Right hindlimb (tissue), 1 donor: Measurements from ENCODE around the gene SPECC1.
"Not testable (repeated sequence)": the region's sequence is repeated elsewhere in the genome, so short reads cannot be mapped to it uniquely, and the experiment has no call there.

Experiments used
- DNase-seq: peaks from one replicate; pipeline ENCODE4 v3.0.0-alpha.2; 2018

The SPECC1 gene

GRCh38 chr17:20010099-20010863, 1.1 kb downstream of the SPECC1 start:
- peak; percentile 65 for DNase-seq

DNA sequence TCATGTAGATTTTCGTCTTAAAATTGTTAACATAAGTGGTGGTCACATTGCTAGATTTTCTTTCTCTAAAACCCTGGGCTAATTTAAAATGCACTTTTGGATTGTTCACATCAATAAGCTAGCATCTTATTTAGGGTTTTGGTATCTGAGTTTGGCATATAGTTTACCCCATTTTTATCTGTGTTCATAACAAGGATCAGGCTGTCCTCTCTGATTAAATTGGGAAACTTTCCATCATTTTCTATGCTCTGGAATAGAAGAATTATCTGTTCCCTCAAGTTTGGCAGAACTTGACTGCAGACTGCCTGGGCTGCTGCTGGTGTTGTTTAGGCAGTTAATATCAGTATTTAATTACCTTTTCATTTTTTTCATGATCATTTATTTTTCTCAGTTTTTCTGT, 1.8 kb downstream of the SPECC1 start:
- no peak for DNase-seq

DNA sequence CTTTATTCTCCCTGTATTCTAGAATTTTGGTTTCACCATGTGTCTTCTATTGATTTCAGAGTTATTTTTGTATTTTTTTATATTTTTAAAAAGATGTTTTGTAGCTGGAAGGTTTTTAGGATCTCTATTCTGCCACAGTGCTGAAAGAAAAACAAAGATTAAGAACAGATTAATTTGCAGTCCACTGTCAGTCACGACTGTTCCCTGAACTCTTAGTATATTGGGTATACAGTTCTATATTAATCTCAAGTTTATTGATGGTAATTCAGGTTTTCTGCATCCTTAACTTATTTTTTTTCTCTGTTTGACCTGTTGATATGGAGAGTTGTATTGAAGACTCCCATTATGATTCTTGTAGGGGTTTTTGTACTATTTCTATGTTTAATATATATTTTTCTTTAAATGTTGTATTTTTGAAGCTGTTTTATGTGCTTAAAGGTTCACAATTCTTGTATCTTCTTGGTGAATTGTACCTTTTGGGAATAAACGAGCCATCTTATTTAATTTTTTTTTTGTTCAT, 2.9 kb downstream of the SPECC1 start:
- DNase-seq: no peak

DNA sequence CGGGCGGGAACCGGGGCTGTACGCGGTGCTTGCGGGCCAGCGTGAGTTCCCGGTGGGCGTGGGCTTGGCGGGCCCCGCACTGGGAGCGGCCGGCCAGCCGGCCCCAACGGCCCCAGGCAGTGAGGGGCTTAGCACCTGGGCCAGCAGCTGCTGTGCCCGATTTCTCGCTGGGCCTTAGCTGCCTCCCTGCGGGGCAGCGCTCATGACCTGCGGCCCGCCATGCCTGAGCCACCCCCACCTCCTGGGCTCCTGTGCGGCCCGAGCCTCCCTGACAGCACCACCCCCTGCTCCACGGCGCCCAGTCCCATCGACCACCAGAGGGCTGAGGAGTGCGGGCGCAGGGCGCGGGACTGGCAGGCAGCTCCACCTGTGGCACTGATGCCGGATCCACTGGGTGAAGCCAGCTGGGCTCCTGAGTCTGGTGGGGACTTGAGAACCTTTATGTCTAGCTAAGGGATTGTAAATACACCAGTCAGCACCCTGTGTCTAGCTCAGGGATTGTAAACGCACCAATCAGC, 7.4 kb downstream of the SPECC1 start:
- not testable (repeated sequence) for DNase-seq

GRCh38 chr17:20022701-20023100, 13.5 kb downstream of the SPECC1 start:
- DNase-seq: no peak

- DNase-seq: no peak
These were observed 17.8 kb downstream of the SPECC1 start for GRCh38 chr17:20026960-20027359.

DNA sequence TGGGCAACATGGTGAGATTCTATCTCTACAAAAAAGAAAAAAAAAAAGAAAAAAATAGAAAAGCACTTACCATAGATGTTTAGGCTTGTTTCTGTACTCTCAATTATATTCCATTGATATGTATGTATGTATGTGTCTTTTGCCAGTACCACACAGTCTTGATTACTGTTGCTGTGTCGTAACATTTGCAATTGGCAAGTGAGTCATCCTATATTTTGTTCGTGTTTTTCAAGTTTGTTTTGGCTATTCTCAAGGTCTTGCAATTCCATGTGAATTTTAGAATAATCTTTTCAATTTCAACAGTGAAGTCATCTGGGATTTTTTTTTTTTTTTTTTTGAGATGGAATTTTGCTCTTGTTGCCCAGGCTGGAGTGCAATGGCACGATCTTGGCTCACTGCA, 19.3 kb downstream of the SPECC1 start:
- DNase-seq: no peak

DNA sequence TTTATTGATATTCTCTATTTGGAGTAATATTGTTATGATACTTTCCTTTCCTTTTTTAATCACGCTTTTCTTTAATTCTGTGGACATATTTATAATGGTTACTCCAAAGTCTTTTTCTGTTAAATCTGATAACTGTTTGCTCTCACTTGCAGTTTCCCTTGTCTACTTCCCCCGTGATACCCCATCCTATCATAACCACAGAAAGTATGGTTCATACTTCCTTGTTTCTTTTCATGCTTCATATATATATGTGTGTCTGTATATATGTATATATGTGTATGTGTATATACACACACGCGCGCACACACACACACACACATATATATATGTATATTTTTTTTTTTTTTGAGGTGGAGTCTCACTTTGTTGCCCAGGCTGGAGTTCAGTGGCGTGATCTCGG, 23.5 kb downstream of the SPECC1 start:
- no peak for DNase-seq

DNA sequence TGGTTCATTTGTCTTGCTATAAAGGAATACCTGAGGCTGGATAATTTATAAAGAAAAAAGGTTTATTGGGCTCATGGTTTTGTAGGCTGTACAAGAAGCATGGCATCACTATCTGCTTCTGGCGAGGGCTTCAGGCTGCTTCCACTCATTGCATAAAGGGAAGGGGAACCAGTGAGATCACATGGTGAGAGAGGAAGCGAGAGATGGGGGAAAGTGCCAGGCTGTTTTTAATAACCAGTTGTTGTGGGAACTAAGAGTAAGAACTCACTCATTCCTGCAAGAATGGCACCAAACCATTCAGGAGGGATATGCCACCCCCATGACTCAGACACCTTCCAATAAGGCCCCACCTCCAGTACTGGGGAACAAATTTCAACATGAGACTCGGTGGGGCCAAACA, 24.3 kb downstream of the SPECC1 start:
- no peak for DNase-seq

DNA sequence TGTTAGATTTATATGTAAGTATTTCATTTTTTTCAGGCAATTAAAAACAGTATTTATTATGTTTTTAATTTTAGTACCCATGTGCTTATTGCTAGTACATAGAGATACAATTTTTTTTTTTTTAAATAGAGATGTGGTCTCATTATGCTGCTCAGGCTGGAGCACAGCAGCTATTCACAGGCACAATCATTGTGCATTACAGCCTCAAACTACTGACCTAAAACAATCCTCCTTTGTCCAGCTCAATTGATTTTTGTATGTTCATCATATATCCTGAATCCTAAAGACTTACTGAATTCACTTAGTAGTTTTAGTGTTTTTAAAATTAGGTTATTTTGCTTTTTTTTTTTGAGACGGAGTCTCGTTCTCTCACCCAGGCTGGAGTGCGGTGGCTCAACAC, 26.3 kb downstream of the SPECC1 start:
- no peak for DNase-seq

- DNase-seq: not testable (repeated sequence)
These were observed 28.1 kb downstream of the SPECC1 start for GRCh38 chr17:20037286-20037685.

- DNase-seq: no peak
These were observed 29.9 kb downstream of the SPECC1 start for GRCh38 chr17:20039037-20039436.

- DNase-seq: no peak
These were observed 31.1 kb downstream of the SPECC1 start for GRCh38 chr17:20040216-20040615.

GRCh38 chr17:20043021-20043420, 33.9 kb downstream of the SPECC1 start:
- no peak for DNase-seq

DNA sequence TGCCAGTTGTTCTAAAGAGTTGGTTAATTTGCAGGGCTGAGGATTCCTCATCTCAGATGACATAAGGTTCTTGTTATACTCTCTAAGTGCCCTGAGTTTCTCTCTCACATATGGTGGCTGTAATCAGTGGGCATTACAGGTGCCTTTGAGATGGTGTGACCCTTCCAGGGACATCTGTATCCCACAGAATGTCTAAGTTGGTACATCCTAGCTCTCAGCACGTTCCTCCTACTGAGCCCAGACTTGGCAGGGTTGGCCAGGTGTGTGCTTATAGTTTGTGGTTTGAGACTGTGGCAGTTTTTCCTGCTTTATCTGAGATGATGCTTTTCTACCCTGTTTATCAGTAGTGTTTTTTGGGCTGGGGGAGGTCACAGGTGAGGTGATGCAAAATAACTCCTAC, 36.3 kb downstream of the SPECC1 start:
- no peak for DNase-seq

GRCh38 chr17:20046629-20047028, 37.5 kb downstream of the SPECC1 start:
- DNase-seq: no peak

- no peak for DNase-seq
These were observed 42.5 kb downstream of the SPECC1 start for GRCh38 chr17:20051624-20052023.

DNA sequence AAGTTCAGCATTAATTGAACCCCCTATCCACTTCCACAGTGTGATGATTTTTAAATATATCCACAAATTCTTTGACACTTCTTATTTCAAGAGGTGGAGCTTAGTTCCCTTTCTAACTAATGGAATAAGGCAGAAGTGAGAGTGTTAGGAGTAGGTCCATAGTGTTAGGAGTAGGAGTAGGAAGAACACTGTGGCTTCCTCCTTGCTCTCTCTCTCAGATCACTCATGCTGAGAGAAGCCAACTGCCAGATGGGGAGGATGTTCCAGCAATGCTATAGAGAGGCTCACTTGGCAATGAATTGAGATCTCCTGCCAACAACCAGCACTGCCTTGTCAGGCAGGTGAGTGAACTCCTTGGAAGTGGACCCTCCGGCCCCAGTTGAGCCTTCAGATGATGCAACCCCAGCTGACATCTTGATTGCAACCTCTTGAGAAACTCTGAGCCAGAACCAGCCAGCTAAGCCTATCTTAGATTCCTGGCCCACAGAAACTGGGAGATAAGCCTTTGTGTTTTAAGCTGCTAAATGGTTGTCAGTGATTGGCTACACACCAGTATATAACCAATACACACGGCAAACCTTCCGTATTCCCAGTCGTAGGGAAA, 44.3 kb downstream of the SPECC1 start:
- DNase-seq: no peak

DNA sequence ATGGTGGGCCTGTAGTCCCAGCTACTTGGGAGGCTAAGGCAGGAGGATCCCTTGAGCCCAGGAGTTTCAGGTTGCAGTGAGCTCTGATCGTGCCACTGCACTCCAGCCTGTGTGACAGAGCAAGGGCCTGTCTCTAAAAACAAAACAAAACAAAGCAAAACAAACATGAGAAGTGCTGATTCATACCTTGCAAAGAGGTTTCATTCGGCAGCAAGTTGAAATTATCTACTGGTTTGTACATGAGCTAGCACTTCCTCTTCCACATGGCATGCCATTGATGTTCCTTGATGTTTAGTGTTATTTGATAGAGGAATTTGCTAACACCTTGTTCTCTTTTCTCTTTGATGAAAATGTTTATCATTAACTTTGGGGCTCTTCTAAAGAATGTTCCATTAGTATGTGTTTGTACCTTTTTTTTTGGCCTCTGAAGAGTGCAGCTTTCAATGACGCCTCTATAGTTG, 50.6 kb downstream of the SPECC1 start:
- no peak for DNase-seq

DNA sequence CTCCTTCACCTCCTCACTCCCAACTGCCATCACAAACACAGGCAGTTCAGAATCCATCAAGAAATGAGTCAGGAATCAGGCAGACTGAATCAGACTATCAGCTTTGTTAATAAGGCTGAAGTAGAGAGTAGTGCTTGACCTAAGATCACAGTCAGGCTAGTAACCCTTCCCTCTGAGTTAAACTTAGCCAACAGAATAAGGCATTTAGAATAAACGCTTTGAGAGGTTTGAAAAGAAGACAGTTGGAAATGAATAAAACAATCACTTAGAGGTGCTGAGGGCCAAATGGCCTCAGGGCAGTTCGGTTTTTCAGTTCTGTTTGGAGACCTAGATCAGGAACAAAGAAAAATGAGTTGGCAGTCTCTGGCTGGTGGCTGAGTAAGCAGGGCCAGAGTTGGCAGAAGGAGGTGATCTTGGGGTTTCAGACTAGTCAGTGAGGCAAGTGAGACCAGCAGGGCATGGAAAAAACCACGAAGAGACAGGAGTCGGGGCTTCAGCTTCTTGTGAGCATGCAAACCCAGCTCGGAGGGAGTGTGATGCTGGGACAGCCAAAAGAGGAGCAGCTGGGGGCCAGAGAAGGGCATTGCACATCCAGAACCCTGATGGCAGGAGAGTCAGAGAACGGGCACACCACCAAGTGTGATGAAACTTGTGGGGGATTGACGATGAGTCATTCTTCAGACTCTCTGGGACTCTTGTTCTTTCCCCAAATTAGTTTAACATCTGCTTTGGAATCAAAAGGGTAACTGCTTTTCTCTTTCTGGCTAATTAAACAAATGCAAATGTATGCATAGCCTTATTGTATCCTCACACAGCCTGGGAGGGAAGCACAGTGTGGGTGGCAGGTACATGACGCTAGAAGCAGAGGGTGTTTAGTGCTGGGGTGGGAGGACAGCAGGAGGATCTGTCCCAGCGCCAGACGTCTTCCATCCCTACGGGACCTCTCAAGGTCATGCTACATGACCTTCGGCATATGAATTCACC, 54.8 kb downstream of the SPECC1 start:
- peak; percentile 85 for DNase-seq

DNA sequence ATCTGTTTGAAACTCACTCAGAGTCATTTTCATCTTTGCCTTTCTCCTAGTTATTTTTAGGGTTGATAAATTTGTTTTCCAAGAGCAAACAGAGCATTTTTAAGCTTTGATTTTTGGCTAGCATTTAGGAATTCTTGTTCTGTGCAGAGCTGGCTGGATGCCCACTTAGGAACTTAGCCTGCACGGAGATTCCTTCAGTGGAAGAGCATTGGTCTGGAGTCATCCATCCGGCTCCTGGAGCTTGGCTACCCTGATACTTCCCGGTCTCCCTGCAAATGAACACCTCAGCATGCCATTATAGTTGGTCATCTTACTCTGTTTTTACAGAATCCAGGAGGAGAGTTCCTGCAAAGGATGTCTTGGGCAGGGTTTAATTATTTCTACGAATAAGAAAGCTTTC, 57.1 kb downstream of the SPECC1 start:
- DNase-seq: peak; percentile 75

GRCh38 chr17:20067711-20068110, 58.6 kb downstream of the SPECC1 start:
- DNase-seq: no peak

DNA sequence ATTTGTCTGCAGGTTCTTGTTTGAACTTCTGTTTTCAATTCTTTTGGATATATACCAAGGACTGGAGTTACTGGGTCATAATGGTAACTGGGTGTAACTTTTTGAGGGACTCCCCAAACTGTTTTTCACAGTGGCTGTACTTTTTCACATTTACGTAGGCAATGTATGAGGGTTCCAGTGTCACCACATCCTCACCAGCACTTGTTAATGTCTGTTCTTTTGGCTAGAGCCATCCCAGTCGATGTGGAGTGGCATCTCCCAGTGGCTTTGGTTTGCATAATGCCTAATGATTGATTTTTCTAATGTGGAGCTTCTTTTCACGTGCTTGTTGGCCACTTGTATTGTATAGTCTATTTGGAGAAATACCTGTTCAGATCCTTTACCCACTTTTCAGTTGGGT, 59.3 kb downstream of the SPECC1 start:
- no peak for DNase-seq
